PC-9 (cell line): Measurements from ENCODE around the gene DNAJA4.

Experiments
- CTCF ChIP-seq: fragments of 200-600 bp; sonication (generic); conservative IDR thresholded peaks from 2 replicates; pipeline ENCODE4 v1.6.1; 2017; ENCODE audit warnings: mixed run types, antibody characterized with exemption, mild to moderate bottlenecking, moderate library complexity
- EZH2 ChIP-seq: fragments of 200-600 bp; sonication (generic); IDR thresholded peaks from 2 replicates; pipeline ENCODE4 v1.8.0; 2017; ENCODE audit warnings: antibody characterized with exemption, low read depth

- TF ChIP-seq EZH2 (no peak), CTCF (no peak)
Measured at GRCh38 chr15:78311292-78311691, 46.9 kb downstream of the DNAJA4 start.
